Measurements from ENCODE around the gene TRAPPC13.

TRAPPC13 gene

DNA sequence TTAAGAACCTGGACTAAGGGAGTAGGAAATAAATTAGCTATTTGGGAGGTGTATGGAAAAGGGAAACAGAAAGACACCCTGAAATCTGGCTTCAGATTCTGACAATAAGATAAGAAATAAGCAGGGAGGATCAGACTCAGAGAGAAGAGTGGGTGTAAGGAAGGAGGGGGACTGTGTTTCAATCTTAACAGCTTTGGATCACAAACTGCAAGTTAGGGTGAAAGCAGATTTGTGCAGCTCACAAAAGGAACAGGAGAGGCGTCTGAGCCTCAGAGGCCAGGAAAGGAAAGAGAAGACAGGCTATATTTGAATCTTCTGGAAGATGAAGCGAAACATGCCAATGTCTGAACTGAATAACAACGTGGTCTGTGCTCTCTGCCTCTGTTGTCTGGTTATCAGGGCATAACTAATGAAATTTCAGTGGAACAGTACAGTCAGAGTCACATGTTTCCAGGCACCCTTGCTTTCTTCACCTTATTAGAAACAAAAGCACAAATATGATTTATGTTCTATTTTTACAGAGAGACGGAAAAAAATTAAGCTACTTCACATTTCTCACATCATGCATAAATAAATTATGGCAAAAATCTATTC lies 70.4 kb downstream of the TRAPPC13 start:
- no peak overlapping the region for H2AK5ac ChIP-seq (ENCODE audit: low read length, severe bottlenecking)
- no peak overlapping the region for H3K4me3 ChIP-seq (ENCODE audit: insufficient read depth in 1 of 2, low read depth in 1 of 2, low read length in 2 of 2)
- no peak overlapping the region for H4K8ac ChIP-seq (ENCODE audit: low read length)
- H3K36me3 ChIP-seq (ENCODE audit: control insufficient read depth in 1 of 2, insufficient read depth in 2 of 2, low read depth in 1 of 2, low read length in 2 of 2), result peaks cover under 1 to 64% of the 10 kb centered on the region in 2 experiments
- no peak overlapping the region for H3K27ac ChIP-seq (ENCODE audit: low read length, poor library complexity, severe bottlenecking)
- no peak for DNase-seq
- H3K9me3 ChIP-seq (ENCODE audit: control insufficient read depth, low read length), result no peaks in the 10 kb centered on the region
- no peak overlapping the region for H3K18ac ChIP-seq (ENCODE audit: low read depth in 1 of 2, low read length in 2 of 2)
- no peak overlapping the region for H2BK15ac ChIP-seq (ENCODE audit: low read depth, poor library complexity, severe bottlenecking)
- no peaks in the 10 kb centered on the region for H3K4me1 ChIP-seq (ENCODE audit: control insufficient read depth, insufficient read depth, low read depth, low read length)
- no peak overlapping the region for H4K91ac ChIP-seq (ENCODE audit: low read length)
- 100% methylated on average over 3 of the region's 4 CpGs for WGBS
- H2BK120ac ChIP-seq (ENCODE audit: low read depth, low read length), result no peak overlapping the region
- no peaks in the 10 kb centered on the region for H3K27me3 ChIP-seq (ENCODE audit: control insufficient read depth in 1 of 2, insufficient read depth in 1 of 2, low read length in 2 of 2)
- H2BK12ac ChIP-seq (ENCODE audit: low read length in 2 of 2), result no peak overlapping the region
- peaks cover 2% of the 10 kb centered on the region for H3K79me1 ChIP-seq (replicated peaks; ENCODE audit: low read length, poor library complexity, severe bottlenecking)
- H3K9ac ChIP-seq (ENCODE audit: low read length), result no peak overlapping the region
- H2AFZ ChIP-seq (ENCODE audit: low read depth, low read length), result no peak overlapping the region
- H3K4ac ChIP-seq (ENCODE audit: low read depth in 1 of 2, low read length in 2 of 2), result no peak overlapping the region
- no peak overlapping the region for H3K4me2 ChIP-seq (ENCODE audit: low read length, poor library complexity, severe bottlenecking)
- H3K14ac ChIP-seq (ENCODE audit: low read length in 2 of 2), result no peak overlapping the region
- no peak overlapping the region for H2BK5ac ChIP-seq (ENCODE audit: low read depth, low read length, poor library complexity, severe bottlenecking)
- H3K23ac ChIP-seq (ENCODE audit: low read length in 2 of 2), result no peak overlapping the region

DNA sequence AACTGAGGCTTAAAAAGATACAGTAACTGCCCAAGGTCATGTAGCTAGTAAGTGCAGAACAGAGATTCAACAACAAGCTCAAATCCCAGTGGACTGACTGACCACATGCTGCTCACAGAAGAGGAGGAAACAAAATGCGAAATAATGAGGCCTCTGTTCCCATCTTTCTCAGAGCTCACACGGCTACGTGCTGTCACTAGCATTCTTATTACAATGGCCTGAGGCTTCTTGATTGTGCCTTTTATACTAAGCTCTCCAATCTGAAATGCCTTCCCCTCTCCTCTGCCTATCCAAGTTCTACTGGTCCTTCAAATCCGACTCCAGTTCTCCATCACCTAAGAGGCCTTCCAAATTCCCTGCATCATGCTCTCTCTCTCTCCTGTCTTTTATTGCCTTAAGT lies 71.1 kb downstream of the TRAPPC13 start:
- Histone ChIP-seq H3K79me1 (replicated peaks; ENCODE audit: low read length, poor library complexity, severe bottlenecking) (peaks cover 2% of the 10 kb centered on the region), H3K4me2 (ENCODE audit: low read length, poor library complexity, severe bottlenecking) (no peak overlapping the region), H3K23ac (ENCODE audit: low read length in 2 of 2) (no peak overlapping the region), H2BK120ac (ENCODE audit: low read depth, low read length) (no peak overlapping the region), H2AK5ac (ENCODE audit: low read length, severe bottlenecking) (no peak overlapping the region), H3K14ac (ENCODE audit: low read length in 2 of 2) (no peak overlapping the region), H3K9me3 (ENCODE audit: control insufficient read depth, low read length) (no peaks in the 10 kb centered on the region), H3K27ac (ENCODE audit: low read length, poor library complexity, severe bottlenecking) (no peak overlapping the region), H2BK15ac (ENCODE audit: low read depth, poor library complexity, severe bottlenecking) (no peak overlapping the region), H3K9ac (ENCODE audit: low read length) (no peak overlapping the region), H4K91ac (ENCODE audit: low read length) (no peak overlapping the region), H3K4me1 (ENCODE audit: control insufficient read depth, insufficient read depth, low read depth, low read length) (no peaks in the 10 kb centered on the region), H4K8ac (ENCODE audit: low read length) (no peak overlapping the region), H2BK5ac (ENCODE audit: low read depth, low read length, poor library complexity, severe bottlenecking) (no peak overlapping the region), H3K4ac (ENCODE audit: low read depth in 1 of 2, low read length in 2 of 2) (no peak overlapping the region), H3K18ac (ENCODE audit: low read depth in 1 of 2, low read length in 2 of 2) (no peak overlapping the region), H3K36me3 (ENCODE audit: control insufficient read depth in 1 of 2, insufficient read depth in 2 of 2, low read depth in 1 of 2, low read length in 2 of 2) (peaks cover 0 to 58% of the 10 kb centered on the region in 2 experiments), H3K27me3 (ENCODE audit: control insufficient read depth in 1 of 2, insufficient read depth in 1 of 2, low read length in 2 of 2) (no peaks in the 10 kb centered on the region), H2AFZ (ENCODE audit: low read depth, low read length) (no peak overlapping the region), H2BK12ac (ENCODE audit: low read length in 2 of 2) (no peak overlapping the region), H3K4me3 (ENCODE audit: insufficient read depth in 1 of 2, low read depth in 1 of 2, low read length in 2 of 2) (no peak overlapping the region)
- 92% methylated on average over 4 of the region's 4 CpGs for WGBS
- DNase-seq, result no peak

DNA sequence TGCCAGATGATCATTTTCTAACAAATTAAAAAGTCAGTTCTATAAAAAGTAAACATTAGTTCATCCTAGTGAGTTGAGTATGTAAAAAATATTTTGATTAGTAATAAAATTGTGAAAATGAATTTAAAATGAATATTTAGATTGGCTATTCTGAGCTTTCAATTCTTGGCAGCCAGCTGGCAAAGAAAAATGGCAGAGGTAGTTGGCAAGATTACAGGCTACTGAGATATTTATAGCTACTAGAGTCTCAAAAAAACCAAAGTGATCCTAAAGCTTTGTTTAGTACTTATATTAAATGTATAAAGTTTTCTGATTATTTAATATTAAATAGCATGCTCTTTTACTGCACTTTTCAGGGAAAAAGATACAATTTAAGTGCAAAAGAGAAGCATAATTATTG lies 72.1 kb downstream of the TRAPPC13 start:
- no peak overlapping the region for H2AK5ac ChIP-seq (ENCODE audit: low read length, severe bottlenecking)
- no peak overlapping the region for H2BK5ac ChIP-seq (ENCODE audit: low read depth, low read length, poor library complexity, severe bottlenecking)
- H4K8ac ChIP-seq (ENCODE audit: low read length), result no peak overlapping the region
- H2BK120ac ChIP-seq (ENCODE audit: low read depth, low read length), result no peak overlapping the region
- no peaks in the 10 kb centered on the region for H3K9me3 ChIP-seq (ENCODE audit: control insufficient read depth, low read length)
- no peaks in the 10 kb centered on the region for H3K27me3 ChIP-seq (ENCODE audit: control insufficient read depth in 1 of 2, insufficient read depth in 1 of 2, low read length in 2 of 2)
- no peak overlapping the region for H4K91ac ChIP-seq (ENCODE audit: low read length)
- no peak overlapping the region for H2BK15ac ChIP-seq (ENCODE audit: low read depth, poor library complexity, severe bottlenecking)
- no peak for DNase-seq
- no peak overlapping the region for H2BK12ac ChIP-seq (ENCODE audit: low read length in 2 of 2)
- no peak overlapping the region for H3K14ac ChIP-seq (ENCODE audit: low read length in 2 of 2)
- peaks cover 0 to 54% of the 10 kb centered on the region in 2 experiments for H3K36me3 ChIP-seq (ENCODE audit: control insufficient read depth in 1 of 2, insufficient read depth in 2 of 2, low read depth in 1 of 2, low read length in 2 of 2)
- H3K4me1 ChIP-seq (ENCODE audit: control insufficient read depth, insufficient read depth, low read depth, low read length), result no peaks in the 10 kb centered on the region
- no peak overlapping the region for H3K18ac ChIP-seq (ENCODE audit: low read depth in 1 of 2, low read length in 2 of 2)
- no peak overlapping the region for H3K4me3 ChIP-seq (ENCODE audit: insufficient read depth in 1 of 2, low read depth in 1 of 2, low read length in 2 of 2)
- no peak overlapping the region for H3K4ac ChIP-seq (ENCODE audit: low read depth in 1 of 2, low read length in 2 of 2)
- H3K9ac ChIP-seq (ENCODE audit: low read length), result no peak overlapping the region
- peaks cover 2% of the 10 kb centered on the region for H3K79me1 ChIP-seq (replicated peaks; ENCODE audit: low read length, poor library complexity, severe bottlenecking)
- no peak overlapping the region for H3K27ac ChIP-seq (ENCODE audit: low read length, poor library complexity, severe bottlenecking)
- no peak overlapping the region for H2AFZ ChIP-seq (ENCODE audit: low read depth, low read length)
- no peak overlapping the region for H3K23ac ChIP-seq (ENCODE audit: low read length in 2 of 2)
- no peak overlapping the region for H3K4me2 ChIP-seq (ENCODE audit: low read length, poor library complexity, severe bottlenecking)

DNA sequence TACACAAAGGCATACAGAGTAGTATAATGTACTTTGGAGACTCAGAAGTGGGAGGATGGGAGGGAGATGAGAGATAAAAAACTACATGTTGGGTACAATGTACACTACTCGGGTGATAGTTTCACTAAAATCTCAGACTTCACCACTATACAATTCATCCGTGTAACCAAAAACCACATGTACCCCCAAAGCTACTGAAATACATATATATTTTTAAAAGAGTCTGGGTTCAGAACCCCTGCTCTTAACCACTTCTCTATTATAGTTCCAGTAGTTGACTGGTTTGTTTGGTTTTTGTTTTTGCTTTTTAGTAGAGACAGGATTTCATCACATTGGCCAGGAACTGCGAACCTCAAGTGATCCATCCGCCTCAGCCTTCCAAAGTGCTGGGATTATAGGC lies 74.5 kb downstream of the TRAPPC13 start:
- Histone ChIP-seq H3K36me3 (ENCODE audit: control insufficient read depth in 1 of 2, insufficient read depth in 2 of 2, low read depth in 1 of 2, low read length in 2 of 2) (peaks cover 0 to 62% of the 10 kb centered on the region in 2 experiments), H3K18ac (ENCODE audit: low read depth in 1 of 2, low read length in 2 of 2) (no peak overlapping the region), H3K9me3 (ENCODE audit: control insufficient read depth, low read length) (no peaks in the 10 kb centered on the region), H2BK5ac (ENCODE audit: low read depth, low read length, poor library complexity, severe bottlenecking) (no peak overlapping the region), H3K4me3 (ENCODE audit: insufficient read depth in 1 of 2, low read depth in 1 of 2, low read length in 2 of 2) (no peak overlapping the region), H4K91ac (ENCODE audit: low read length) (no peak overlapping the region), H3K27me3 (ENCODE audit: control insufficient read depth in 1 of 2, insufficient read depth in 1 of 2, low read length in 2 of 2) (no peaks in the 10 kb centered on the region), H2AFZ (ENCODE audit: low read depth, low read length) (no peak overlapping the region), H4K8ac (ENCODE audit: low read length) (no peak overlapping the region), H3K79me1 (replicated peaks; ENCODE audit: low read length, poor library complexity, severe bottlenecking) (peaks cover 4% of the 10 kb centered on the region), H3K4me2 (ENCODE audit: low read length, poor library complexity, severe bottlenecking) (no peak overlapping the region), H2AK5ac (ENCODE audit: low read length, severe bottlenecking) (no peak overlapping the region), H3K4ac (ENCODE audit: low read depth in 1 of 2, low read length in 2 of 2) (no peak overlapping the region), H2BK12ac (ENCODE audit: low read length in 2 of 2) (no peak overlapping the region), H3K14ac (ENCODE audit: low read length in 2 of 2) (no peak overlapping the region), H3K9ac (ENCODE audit: low read length) (no peak overlapping the region), H3K4me1 (ENCODE audit: control insufficient read depth, insufficient read depth, low read depth, low read length) (no peaks in the 10 kb centered on the region), H3K23ac (ENCODE audit: low read length in 2 of 2) (no peak overlapping the region), H2BK15ac (ENCODE audit: low read depth, poor library complexity, severe bottlenecking) (no peak overlapping the region), H2BK120ac (ENCODE audit: low read depth, low read length) (no peak overlapping the region), H3K27ac (ENCODE audit: low read length, poor library complexity, severe bottlenecking) (no peak overlapping the region)
- DNase-seq, result no peak
- 100% methylated on average over 4 of the region's 4 CpGs for WGBS
